SK-N-MC (cell line): ENCODE measurements around the gene RPUSD4.

ENCODE experiments used
- EZH2 ChIP-seq: fragments of 200-600 bp; sonication (generic); IDR thresholded peaks from one replicate; pipeline ENCODE4 v1.6.1; 2017; ENCODE audit warnings: antibody characterized with exemption
- FOXP2 ChIP-seq: optimal IDR thresholded peaks from 2 replicates; pipeline ENCODE3; 2011; ENCODE audit warnings: mild to moderate bottlenecking, moderate library complexity; ENCODE audit not compliant: insufficient read depth; ENCODE audit errors: extremely low read length, control extremely low read depth
- POLR2AphosphoS5 ChIP-seq: IDR thresholded peaks from 2 replicates; pipeline ENCODE4 v1.6.1; 2012; ENCODE audit warnings: mild to moderate bottlenecking, low read depth, low read length, borderline replicate concordance

GRCh38 chr11:126214441-126214840 is 3.0 kb upstream of the RPUSD4 start:
- TF ChIP-seq POLR2AphosphoS5 (no peak), EZH2 (no peak), FOXP2 (no peak)
